ENCODE measurements around the gene KDM6A. TPM values are rescaled to one million over a fixed set of nuclear protein-coding genes. Genes with fewer than 3 reads are reported as not detected.

Gene KDM6A
- total and polyA plus RNA-seq, 9 of the 15 experiments (the other 6 are each of a cell fraction or from before 2014, with no cell fraction given) = 8.4 to 34.3 (median 22.9) TPM

- TF ChIP-seq CUX1 (CRISPR knock-in tag; IDR thresholded peaks at IDR 0.05) = no peak
- no peak for TF ChIP-seq KAT7 (CRISPR knock-in tag; IDR thresholded peaks at IDR 0.05; ENCODE audit: borderline replicate concordance)
These were observed 3.8 kb downstream of the KDM6A start (continued) for GRCh38 chrX:44876767-44877166.

- intact Hi-C loops (cut with micrococcal nuclease) = no loop called here
- DNase-seq (ENCODE audit: extremely low read depth in 1 of 4, low spot score in 3 of 4) (no peak), ATAC-seq (no peak), FAIRE-seq (no peak)
- no peaks in the 10 kb centered on the region for H3K9me1 ChIP-seq (ENCODE audit: control insufficient read depth, insufficient read depth, low read length)
- no peak overlapping the region for H3K4me2 ChIP-seq (ENCODE audit: insufficient read depth, low read length)
- no peak overlapping the region for H3K4me3 ChIP-seq
- H3K4me1 ChIP-seq (replicated peaks in 1 of 2; ENCODE audit: control insufficient read depth in 2 of 2, insufficient read depth in 2 of 2, low read length in 2 of 2) = peaks cover 0 to 6% of the 10 kb centered on the region in 2 experiments; a peak in 1 of 5 replicates
- WGBS (ENCODE audit: insufficient coverage, low coverage, missing lambda C conversion rate) = 92% methylated on average over 7 of the region's 8 CpGs
- in situ Hi-C loops (cut with MboI) = no loop called here
- H3K9me3 ChIP-seq (replicated peaks; ENCODE audit: control insufficient read depth, insufficient read depth, low read depth, low read length) = no peaks in the 10 kb centered on the region
- no peak overlapping the region for H3K9ac ChIP-seq (ENCODE audit: insufficient read depth in 1 of 2, low read depth in 2 of 2, low read length in 2 of 2)
- no peak overlapping the region for H3K27ac ChIP-seq (ENCODE audit: extremely low read depth, low read depth, low read length)
- H3K79me2 ChIP-seq (ENCODE audit: control insufficient read depth, insufficient read depth, low read length) = peaks cover 98% of the 10 kb centered on the region
- no peak overlapping the region for H2AFZ ChIP-seq (ENCODE audit: low read depth, low read length)
- peaks cover 7% of the 10 kb centered on the region for H4K20me1 ChIP-seq (replicated peaks; ENCODE audit: control insufficient read depth, insufficient read depth, low read length)
- H3K27me3 ChIP-seq (ENCODE audit: control insufficient read depth in 2 of 2, insufficient read depth in 2 of 2, low read length in 2 of 2) = no peaks in the 10 kb centered on the region
- ChIA-PET POLR2A (no interaction called here), CTCF (ENCODE audit: low intra/inter-chr PET ratio) (no interaction called here)
- peaks cover 15% of the 10 kb centered on the region for H3K36me3 ChIP-seq (ENCODE audit: control insufficient read depth, insufficient read depth, low read length)
- BruUV-seq (replicated peaks) = no TSS peak
- TF ChIP-seq E2F5 (CRISPR knock-in tag; IDR thresholded peaks at IDR 0.05) = no peak
- TF ChIP-seq SMAD1 (IDR thresholded peaks at IDR 0.05; ENCODE audit: low read depth, low read length, partially characterized antibody) = no peak
- TF ChIP-seq MAZ (CRISPR knock-in tag; conservative IDR thresholded peaks at IDR 0.05 in 1 of 2, IDR thresholded peaks at IDR 0.05 in 1 of 2) = no peak
These were observed 5.8 kb downstream of the KDM6A start for GRCh38 chrX:44878780-44879179.
